PC-9 (cell line): ENCODE data around the gene ASPN.

Experiments used
- EZH2 ChIP-seq: fragments of 200-600 bp; sonication (generic); IDR thresholded peaks from 2 replicates; pipeline ENCODE4 v1.8.0; 2017; ENCODE audit warnings: antibody characterized with exemption, low read depth
- TF ChIP-seq, protein P1 (sequence below): fragments of 200-600 bp; sonication (generic); conservative IDR thresholded peaks from 2 replicates; pipeline ENCODE4 v1.6.1; 2017; ENCODE audit warnings: mixed run types, antibody characterized with exemption, mild to moderate bottlenecking, moderate library complexity

DNA sequence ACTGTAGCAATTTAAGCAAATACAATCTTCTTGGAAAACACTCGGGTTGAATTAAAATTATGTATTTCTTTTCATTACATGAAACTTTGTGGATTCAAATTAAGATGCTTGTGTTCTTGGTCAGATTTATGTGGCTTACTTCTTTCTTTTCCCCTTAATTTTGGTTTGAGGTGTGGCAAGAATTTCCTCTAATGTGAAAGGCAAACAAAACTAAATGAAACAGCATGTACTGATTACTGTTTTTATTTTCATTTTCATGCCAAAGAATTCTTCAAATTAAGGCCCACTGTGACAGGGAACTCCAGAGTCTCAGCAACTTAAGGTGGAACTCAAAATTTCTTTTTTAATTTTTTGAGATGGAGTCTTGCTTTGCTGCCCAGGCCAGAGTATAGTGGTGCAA is 58.0 kb downstream of the ASPN start, which contains the start of gene OMD:
- TF ChIP-seq, protein P1, sequence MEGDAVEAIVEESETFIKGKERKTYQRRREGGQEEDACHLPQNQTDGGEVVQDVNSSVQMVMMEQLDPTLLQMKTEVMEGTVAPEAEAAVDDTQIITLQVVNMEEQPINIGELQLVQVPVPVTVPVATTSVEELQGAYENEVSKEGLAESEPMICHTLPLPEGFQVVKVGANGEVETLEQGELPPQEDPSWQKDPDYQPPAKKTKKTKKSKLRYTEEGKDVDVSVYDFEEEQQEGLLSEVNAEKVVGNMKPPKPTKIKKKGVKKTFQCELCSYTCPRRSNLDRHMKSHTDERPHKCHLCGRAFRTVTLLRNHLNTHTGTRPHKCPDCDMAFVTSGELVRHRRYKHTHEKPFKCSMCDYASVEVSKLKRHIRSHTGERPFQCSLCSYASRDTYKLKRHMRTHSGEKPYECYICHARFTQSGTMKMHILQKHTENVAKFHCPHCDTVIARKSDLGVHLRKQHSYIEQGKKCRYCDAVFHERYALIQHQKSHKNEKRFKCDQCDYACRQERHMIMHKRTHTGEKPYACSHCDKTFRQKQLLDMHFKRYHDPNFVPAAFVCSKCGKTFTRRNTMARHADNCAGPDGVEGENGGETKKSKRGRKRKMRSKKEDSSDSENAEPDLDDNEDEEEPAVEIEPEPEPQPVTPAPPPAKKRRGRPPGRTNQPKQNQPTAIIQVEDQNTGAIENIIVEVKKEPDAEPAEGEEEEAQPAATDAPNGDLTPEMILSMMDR, result no peak
- no peak for TF ChIP-seq EZH2
